Measurements from ENCODE around the gene LDLRAD4.

LDLRAD4 gene

DNA sequence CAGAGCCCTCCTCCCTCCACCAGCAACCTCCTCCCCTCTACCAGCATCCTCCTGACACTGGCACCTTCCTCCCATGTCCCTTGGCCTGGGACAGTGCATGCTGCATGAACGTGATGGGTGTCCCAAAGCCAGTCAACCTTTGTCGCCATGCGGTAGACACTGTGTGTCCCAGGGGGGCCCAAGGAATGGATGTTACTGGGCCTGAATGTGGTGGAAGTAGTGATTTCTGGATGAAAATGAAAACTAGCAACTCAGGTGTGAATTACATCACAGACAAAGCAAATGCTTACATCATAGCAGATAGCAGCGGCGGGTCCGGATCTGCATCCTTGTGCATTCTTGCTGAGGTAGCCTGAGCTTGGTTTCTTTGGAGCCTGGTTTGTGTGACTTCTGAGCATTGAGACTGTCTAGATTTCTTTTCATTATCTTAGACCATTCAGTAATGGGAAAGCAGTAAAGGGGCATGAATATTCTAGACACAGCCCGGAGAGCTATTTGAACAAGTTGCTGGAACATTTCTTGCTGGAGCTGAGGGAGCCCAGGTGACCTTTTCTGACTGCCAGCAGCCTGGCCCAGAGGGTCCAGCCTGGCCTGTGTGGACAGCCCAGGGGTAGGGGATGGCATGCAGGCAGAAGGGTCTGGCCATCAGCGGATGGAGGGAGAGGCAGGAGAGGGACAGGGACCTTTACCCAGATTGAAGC is 407.4 kb downstream of the LDLRAD4 start:
- DNase-seq: no peak

DNA sequence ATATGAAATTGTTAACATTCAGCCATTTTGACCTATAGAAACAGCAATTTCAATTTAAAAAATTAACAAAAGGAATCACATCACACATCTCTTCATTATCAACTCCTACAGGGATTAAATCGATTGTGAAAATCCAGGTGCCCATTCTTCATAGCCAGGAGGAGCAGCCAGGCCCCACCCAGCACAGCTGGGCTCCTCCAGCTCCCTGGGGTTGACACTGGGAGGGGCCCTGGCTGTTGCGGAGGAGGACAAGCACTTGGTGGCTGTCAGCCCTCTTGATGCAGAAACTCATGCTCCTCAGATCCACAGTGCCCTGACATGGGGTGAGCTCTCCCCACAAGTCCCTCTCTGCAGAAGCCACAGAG is 408.0 kb downstream of the LDLRAD4 start:
- DNase-seq: no peak

DNA sequence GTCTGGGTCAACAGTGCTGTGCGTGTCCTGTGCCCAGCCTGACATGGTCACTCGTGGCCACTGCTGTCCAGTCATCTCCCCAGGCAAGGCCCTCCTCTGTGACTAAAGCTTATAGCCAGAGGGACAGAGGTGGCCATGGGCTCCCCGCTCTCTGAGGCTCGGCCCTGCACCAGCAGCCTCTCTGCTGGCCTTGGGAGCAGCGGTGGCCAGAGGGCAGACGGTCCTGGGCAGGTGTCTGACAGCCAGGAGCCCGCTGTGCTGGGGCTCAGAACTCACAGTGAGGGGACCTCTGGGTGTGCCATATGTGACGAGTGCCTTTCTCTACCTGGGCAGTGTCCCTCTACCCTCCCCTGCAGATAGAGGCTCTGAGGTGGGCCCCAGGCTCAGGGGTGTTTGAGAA is 409.1 kb downstream of the LDLRAD4 start:
- no peak for DNase-seq

DNA sequence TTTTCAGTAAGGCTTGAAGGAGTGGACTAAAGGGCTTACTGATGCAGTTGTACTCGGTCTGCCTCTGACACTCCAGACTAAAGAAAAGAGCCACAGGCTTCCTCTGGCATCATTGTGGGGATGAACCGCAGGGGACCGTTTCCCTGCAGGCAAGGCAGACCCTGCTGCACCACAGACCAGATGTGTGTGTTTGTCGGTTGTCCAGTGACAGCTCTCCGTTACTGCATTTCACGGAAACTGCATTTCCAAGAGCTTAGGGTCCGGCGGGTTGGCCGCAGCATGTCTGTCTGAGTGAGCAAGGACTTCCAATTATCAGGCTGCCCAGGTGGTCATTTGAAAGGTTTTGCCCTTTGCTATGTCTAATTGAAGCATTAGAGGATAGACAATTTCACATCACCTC is 409.7 kb downstream of the LDLRAD4 start:
- DNase-seq: no peak

DNA sequence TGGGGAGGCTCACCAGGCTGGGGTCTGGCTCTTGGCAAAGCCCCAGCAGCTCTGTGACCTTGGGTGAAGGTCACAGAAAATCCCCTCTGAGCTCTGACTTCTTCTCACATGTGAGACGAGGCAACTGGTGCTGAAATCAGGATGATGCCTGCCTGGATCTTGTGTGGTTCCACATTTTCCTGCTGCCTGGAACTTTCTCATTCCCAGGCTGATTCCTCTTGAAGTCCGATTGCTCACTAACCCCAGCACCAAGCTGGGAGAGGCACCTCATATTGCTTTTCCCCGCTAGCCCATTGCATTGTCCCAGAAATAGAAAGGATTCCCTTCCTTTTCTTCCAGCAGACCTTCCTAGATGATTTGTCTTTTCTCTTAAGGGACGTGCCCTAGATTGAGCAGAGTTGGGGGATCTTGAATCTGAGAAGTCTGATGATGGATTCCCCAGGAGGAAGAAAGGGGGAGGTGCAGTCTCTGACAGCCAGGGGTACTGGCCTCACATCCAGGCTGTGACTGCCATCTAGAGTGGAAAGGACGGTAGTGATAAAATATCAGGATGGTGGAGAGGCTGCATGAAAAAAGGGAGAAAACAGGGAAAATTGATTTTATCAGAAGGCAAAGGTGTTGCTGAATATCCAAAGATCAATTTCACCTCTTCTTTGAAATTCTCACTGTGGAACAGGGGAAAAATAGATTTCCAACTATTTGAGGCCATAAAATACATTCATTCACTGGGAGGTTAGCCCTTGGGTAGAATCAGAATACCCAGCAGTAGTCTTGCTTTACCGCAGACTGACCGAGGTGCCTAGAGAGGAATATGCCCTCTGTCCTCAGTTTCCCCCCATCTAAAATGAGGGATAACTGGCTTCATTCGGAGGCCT is 411.5 kb downstream of the LDLRAD4 start:
- DNase-seq: peak; percentile 51

DNA sequence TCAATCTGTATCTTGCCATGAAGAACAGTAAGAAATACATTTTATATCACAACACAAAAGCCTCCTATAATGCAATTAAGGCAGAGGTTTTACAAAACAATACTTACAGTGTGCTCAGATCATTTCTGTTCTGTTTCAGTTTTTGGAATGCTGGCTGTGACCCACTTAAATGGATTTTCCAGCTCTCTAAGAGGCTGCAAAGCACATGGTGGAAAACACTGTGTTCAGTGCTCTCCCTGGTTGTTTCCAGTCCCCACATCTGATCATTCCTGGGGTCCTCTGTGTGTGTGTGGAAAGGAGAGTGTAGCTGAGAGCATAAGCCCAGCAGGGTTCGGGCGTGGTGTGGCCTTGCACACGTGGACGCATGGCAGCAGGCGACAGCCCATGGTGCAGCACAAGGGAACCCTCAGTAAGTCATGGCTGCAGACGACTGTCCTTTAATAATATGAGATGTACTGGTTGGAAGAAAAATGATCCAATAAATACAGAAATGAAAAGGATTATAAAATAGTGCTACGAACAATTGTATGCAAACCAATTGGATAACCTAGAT is 412.2 kb downstream of the LDLRAD4 start:
- no peak for DNase-seq

DNA sequence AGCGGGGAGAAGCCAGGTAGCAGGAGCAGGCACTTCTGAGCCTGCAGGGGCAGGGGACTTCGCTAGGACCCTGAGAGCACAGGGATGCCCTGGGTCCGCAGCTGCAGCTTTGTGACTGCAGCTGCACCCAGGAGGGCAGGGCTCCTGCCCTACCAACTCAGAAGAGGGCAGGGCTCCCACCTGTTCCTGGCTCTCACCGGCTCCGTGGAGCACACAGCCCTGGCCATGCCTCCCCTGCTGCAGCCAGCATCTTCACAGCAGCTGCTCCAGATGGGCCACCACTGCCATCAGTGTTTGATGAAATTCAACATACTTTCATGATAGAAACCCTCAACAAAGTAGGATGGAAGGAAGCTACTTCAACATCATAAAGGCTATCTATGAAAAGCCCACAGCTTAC is 415.1 kb downstream of the LDLRAD4 start:
- DNase-seq: no peak

DNA sequence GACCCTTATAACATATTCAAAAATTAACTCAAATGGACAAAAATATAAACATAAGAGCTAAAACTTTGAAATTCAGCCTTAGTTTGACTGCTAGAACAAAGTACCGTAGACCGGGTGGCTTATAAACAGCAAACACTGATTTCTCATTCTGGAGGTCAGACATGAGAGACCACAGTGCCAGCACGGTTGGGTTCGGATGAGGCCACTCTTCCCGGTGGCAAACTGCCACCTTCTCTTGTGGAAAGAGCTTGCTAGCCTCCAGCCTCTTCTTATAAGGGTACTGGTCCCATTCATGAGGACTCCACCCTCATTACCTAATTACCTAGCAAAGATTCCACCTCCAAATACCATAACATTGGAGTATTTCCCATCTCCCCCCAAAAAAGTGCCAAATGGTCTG is 416.5 kb downstream of the LDLRAD4 start:
- no peak for DNase-seq

DNA sequence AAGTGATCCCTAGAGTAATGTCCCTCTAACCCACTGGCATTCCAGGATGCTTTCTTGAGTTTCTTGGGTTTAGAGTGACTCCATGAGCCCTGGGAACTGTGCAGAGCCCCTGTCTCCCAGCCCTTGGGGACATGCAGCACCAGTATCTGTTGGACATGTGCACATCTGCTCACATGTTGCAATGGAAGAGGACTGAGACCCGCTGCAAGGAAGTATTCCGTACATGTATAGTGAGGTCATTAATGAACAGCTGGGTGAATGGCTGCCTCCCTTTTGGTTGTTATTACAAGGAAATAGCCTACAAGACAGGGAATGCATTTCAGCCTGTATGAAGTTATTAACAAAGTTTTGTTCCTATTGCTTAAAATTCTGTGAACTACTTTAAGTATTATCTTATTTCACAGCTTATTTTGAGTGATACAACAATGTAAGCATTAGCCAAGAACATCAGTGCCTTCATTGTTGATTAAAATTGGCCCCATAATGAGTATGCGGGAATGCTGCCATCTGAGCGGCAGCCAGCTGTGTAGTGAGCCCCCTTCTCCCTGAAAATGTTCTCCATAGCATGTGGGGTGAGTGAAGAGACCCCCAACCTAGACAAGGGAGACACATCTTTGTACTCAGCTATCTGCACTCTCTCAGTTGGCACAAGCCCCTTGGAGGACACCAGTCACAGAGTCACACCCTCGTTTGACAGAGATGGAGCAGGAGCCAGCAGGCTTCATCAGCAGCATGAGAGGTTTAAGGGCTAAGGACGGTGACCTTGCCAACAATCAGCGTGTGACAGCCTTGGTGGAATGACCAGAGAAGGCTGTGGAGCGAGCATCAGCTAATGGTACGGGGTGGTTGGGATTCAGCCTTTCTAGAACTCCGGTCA is 420.4 kb downstream of the LDLRAD4 start:
- no peak for DNase-seq

DNA sequence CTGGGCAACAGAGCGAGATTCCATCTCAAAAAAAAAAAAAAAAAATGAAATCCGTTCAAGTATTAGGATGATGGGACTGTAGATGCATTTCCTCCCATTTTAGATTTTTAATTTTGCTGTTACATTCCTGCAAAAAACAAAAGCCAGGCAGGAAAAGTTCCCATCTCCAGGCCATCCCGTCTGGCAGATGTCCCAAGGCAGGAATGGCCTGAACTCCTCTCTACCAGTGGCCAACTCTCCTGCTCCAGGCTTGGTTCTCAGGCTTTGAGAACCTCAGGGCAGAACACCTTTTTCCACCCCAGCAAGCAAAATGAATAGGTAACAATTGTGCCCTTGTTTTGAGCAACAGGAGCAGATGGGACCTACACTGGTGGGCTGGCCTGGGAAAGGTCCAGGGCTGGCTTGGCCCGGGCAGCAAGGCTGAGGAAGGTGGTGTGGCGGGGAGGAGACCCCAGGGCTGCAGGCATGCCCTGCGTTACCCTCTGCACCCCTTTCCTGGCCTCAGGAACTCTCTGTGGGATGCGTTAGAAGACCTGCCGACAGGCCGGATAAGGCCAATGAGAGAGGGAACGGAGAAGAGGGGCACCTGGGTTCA is 421.8 kb downstream of the LDLRAD4 start:
- DNase-seq: no peak

DNA sequence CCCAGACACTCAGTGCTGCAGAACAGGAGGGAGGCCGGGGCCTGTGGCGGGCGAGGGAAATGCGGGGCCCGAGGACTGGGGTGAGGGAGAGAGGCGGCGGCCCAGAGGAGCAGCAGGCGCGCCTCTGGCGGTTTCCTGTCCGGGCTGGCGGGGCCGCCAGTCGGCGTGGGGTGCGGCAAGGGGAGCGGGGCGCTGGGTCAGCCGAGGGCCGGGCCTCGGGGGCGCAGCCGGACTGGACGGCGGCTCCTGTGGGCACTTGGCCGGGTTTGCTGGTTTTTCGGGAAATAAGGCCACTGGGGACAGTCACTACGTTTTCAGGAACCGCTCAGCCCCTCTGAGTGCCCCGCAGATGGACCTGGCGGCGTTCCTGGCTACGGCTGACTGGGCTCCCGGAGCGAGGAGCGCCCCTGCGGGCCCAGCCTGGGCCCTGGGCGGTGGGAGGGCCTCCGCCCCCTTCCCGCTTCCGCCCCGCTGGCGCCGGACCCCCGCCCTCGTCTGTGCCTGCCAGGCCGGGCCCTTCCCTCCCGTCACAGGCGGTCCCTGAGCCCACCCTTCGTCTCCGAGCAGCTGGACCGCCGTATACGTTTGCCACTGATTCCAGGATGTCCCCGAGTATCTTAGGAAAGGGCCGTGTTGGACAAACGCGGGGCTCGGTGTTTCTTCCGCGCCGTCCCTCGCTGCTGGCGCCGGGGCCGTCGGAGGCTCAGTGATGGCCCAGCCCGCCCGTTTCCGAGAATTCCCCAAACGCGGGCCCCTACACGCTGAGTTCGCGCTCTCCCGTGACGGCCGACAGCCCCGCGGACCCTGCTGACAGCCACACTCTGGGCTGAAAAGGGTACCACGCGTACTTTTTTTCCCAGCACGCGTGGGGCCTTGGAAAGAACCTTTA is 423.2 kb downstream of the LDLRAD4 start:
- no peak for DNase-seq

DNA sequence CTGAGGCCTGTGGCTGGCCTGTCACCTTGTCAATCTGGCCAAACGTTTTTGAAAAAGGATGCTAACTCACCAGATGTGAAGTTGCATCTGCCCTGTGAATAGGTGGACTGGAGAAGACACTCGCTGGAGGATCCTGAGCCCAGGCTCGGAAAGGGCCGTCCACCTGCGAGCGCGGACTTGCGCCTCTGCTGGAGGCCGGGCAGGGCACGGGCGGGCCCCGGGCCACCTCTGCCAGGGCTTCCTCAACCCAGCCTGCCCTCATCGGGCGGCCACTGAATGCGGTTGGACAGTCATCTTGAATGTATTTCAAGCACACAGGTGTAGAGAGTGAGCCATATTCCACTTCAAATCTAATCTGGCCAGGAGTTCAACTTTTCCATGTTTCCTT is 423.9 kb downstream of the LDLRAD4 start:
- DNase-seq: no peak

DNA sequence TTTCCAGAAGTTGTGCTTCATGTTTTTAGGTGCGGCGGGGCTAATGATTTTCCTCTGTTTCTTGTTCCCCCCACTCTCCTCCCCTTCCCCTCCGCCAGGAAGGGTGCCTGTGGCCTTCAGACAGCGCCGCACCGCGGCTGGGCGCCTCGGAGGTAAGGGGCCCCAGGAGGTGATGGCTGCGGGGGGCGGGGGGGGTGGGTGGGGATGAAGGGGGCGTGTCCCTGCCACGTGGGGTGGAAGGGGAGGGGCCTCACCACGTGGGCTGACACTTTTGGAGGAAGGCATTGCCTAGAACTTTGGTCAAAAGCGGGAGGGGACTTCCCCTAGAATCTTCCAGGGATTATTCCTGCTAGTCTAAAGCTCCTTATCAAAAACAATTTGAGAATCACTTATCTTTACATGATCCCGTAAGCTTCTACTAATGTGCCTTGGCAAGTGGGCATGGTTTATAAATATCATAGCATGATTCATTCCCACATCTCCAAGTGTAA is 424.7 kb downstream of the LDLRAD4 start:
- DNase-seq: no peak

DNA sequence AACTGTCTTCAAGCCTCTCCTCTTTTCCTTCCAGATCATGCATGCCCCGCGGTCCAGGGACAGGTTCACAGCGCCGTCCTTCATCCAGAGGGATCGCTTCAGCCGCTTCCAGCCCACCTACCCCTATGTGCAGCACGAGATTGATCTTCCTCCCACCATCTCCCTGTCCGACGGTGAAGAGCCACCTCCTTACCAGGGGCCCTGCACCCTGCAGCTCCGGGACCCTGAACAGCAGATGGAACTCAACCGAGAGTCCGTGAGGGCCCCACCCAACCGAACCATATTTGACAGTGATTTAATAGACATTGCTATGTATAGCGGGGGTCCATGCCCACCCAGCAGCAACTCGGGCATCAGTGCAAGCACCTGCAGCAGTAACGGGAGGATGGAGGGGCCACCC is 426.5 kb downstream of the LDLRAD4 start:
- no peak for DNase-seq

DNA sequence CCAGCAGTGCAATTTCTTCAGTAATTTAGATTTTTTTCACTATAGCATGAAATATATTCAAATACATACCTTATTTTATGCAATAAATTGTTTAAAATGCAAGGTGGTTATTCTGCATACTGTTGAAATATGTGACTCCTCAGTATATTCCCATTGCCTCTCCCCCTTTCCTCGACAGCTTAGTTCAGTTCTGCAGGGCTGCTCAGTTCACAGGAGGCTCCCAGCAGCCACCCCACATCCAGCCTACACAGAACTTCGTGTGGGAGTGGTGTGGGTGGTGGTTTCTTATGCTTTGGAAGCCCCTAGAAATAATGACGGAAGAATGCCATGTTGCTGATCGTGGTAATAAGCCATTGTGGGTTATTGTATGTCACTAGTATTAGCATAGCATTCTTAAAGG is 428.1 kb downstream of the LDLRAD4 start:
- no peak for DNase-seq

DNA sequence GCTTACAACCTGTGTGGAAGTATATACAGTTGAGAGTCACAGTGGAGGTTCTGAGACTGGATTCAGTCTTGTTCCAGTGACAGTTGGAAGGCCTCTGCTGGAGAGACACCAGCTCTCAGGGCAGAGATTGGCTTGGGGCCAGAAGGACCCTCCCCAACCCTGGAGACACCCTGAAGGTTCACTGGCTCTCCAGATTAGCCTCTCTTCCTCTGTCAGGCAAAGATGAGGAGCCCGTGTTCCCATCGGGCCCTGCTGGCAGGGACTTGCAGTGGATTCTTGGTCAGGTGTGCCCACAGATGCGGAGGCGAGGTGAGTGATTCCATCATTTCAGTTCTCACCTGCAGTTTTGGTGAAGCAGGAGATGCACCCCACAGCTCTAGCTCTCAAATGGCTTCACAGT is 429.2 kb downstream of the LDLRAD4 start:
- no peak for DNase-seq

DNA sequence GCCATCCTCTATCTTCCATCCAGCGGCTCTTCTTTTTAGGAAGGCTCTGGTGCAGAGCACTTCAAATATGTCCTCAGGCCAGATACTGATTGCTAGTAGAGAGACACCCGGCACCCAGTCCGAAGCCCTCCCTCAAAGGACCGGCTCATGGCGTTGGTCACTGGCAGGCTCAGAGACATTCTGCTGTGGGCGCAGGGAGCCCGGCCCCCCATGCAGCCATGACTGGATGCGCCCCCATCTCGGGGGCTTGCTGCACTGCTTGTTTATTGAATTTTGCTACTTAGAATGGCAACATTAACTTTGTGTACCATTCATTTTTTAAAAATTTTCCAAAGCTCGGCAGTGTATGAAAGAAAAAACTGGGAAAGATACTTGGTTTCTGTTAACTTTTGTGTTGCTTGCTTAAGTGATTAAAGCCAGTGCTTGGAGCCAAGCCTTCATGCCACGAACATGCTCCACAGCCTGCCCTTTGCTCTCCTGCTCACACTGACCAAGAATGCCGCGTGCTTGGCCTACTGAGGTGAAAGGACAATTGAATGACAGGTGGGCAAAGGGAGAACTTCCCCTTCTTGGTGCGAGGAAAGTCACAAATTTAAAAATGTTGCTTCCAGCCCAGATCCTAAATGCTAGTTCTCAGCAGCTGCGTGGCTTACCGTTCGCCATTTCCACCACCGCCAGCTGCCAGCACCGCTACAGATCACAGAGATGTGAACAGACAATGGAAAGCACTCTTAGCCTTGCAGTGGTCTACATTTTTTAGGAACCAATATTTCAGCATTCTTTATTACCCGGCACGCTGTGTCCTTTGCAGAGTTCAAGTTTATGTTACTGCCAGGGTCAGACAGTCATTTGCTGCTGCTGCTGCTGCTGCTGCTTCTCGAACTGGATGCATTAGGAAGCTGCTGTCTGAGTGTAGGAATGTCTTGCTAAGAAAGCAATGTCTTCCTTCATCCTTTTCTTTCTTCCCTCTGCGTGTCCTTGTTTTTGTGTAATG is 431.1 kb downstream of the LDLRAD4 start:
- no peak for DNase-seq

DNA sequence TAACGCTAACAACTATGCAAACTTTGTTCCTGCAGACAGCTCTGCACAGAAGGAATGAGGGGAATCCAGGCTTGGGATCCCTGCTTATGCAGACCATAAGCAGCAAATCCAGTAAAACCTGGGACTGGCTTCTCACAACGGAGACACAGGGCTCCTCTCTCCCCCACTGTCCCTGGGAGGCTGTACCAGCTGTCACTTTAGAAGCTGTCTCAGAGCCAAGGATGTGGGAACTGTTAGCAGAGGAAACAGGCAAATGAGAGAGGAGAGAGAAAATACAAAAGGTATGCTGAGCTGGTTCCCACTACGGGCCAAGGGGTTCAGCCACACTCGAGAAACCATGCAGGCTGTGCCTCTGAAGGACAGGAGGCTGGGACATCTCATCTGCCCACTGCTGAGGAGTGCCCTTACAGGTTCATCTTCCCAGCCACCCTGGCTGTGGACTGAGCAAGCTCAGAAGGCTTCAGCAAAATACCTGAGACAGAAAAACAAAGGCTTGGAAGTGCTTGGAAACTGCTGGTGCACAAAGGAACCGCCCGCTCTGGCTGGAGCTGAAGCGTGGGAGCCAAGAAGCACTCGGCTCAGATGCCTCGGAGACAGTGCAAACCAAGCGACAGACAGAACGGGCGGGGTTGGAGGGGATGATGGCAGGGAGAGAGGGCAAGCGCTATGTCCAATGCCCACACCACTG is 435.3 kb downstream of the LDLRAD4 start:
- no peak for DNase-seq

DNA sequence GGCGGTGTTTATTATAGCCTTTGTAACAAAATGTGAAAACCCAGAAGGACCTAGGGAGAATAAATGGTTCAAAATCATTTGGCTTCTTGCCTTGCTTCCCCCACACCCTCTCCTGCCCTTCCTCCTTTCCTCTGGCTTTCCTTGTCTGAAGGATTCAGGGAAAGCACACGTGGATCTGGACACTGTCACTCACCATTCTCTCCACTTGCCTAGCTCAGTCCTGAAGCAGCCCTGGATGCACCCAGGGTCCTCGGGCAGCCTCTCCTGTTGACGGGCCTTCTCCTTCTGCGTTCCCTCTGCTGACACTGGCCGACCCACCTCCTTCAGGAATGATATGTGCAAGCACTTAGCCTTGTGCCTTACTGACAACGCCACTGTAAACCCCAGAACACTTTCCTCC is 439.4 kb downstream of the LDLRAD4 start:
- no peak for DNase-seq
